GM19035 (cell line): ENCODE measurements around the gene ANGPTL2.

Experiments used
- ATAC-seq: cut with Tn5 transposase; IDR thresholded peaks from one replicate; pipeline ENCODE4 v1.9.1; 2021; ENCODE audit not compliant: unreplicated experiment

The ANGPTL2 gene

DNA sequence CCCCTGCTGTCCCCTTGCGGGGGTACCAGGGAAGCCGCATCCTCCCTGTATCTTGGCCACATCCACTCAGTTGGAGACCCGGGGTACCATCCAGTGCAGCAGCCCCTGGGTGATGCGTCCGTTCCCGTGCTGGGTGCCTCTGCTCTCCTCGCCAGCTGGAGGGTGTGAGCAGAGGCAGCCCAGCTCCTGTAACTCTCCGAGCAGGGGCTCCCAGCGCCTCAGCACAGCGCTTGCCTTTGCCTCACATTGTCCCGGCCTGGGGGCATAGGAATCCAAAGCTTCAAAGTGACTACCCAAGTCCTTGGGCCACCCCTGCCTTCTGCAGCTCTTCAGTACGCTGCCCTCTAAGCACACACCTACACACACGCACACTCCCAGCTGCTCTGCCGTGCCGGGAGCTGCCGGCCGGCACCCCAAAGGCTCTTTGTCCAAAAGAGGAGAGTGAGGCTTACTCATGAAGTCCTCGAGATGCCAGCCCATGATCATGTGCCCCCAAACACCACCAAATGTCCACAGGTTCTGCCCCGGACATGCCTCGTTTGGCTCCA is 733 bp downstream of the ANGPTL2 start:
- no peak for ATAC-seq

DNA sequence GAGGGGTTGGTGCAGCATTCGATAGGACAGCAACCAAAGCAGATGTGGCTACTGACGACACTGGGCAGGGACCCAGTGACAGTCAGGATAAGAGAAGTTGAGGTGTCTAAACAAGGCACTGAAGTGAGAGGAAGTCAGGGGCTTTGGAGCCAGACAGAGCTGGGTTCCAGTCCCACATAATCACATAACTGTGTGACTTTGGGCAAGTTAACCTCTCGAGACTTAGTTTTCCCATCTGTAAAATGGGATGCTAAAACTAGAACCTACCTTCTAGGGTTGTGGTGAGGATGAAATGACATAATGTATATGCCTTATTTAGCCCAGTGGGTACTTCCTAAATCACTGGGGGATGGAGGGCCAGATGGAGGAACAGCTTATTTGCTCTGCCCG is 3.1 kb downstream of the ANGPTL2 start:
- no peak for ATAC-seq

DNA sequence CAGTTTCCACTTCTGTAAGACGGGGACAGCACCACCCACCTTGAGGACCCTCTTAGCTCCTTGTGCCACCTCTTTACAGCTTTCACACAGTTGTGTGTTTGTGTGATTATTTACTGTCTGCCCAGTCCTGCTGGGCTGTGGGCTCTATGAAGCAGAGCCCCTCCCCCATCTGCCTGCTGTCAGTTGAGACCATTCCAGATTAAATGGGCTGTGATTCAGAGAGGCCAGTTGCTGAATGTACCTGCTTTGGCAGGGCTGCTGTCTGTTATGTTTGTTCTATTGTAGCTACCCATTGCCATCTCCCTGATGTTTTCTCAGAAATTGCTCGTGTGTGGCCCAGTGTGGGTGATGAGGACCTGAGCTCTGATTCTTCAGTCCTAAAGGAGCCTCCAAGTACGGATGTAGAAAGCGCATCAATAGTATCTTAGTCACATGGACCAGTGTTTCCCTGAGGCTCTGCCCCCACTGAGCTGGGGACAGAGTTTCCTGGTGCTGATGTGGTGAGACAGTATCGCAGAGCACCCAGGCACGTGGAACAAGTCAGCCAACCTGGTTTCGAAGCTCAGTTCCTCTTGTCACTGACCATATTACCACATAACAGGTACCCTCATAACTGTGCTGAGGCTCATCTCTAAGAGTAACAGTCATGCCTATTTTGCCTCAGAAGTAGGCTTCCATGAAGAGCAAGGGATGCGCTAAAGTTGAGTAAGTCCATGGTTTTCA is 3.7 kb downstream of the ANGPTL2 start:
- no peak for ATAC-seq

DNA sequence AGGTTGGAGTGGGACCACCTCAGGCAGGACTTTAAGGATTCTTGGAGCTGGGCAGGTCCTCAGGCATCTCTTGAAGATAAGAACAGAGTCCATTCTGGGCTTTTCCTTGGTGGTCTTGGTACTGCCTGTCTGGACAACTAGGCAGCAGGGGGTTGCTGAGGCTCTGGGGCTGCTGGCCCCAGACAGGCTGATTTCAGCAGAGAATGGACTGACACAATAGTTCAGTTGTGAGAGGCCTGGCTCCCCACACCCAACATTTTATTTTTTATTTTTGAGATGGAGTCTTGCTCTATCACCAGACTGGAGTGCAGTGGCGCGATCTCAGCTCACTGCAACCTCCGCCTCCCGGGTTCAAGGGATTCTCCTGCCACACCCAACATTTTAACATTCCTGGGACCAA is 4.6 kb downstream of the ANGPTL2 start:
- ATAC-seq, result no peak

DNA sequence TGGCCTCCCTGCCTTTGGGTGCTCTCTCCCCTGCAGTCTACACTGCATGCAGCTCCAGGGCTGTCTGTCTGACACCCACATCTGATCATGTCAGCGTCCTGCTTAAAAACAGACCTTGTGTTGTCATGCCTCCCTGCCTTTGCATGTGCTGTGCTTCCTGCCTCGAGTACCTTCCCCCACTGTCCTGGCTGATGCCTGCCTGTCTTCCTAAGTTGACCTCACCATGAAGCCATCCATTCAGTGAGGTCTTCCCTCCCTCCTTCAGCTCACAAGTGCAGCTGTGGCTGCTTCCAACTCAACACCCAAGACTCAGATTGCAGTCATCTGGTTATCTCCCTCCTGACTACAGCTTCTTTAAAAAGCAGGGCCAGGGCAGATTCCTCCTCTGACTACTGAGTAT is 5.5 kb downstream of the ANGPTL2 start:
- no peak for ATAC-seq

DNA sequence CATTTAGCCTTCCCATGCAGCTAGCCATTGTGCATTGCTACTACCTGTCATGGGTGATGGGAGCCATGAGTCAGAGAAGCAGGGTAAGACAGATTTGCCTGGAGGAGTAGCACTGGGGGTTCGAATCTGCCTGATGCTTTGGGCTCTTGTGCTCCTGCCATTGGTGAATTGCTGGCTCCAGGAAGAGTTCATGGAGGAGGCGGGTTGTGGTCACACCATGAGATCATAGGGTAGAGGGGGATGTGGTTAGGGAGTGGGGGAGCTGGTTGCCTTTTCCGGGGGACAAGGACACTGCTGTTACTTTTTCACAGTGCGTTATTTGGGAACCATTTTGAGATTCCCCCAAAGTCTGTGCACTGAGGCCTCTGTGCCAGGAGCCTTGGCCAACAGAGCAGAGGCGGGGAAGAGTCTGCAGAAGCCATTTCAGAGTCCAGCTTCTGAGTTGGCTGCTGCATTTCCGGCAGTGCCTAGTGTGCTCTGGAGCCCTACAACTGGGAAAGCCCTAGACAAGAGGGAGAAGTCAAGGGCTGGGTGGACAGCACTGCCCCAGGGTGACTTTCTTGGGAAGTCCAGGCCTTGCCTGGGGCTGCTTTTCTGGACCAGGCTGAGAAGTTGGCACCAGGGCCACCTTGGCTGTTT is 6.2 kb downstream of the ANGPTL2 start:
- ATAC-seq, result no peak

DNA sequence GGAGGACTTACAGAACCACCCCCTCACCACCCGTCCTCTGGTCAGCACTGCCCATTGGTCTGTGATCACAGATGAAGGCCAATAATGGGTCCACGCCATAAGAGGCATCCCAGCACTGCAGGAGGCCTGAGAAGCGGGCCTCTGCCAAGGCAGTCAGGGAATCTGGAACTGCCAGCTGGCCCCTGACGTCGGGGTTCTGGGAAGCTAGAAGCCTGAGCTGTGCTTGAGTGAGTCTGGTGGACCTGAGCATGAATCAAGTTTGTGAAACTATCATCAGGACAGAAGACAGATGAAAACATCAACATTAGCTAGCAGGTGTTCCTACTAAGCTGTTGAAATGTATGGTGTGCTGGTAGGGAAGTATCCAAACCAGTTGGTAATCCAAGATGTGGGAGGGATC is 7.8 kb downstream of the ANGPTL2 start:
- ATAC-seq, result no peak

DNA sequence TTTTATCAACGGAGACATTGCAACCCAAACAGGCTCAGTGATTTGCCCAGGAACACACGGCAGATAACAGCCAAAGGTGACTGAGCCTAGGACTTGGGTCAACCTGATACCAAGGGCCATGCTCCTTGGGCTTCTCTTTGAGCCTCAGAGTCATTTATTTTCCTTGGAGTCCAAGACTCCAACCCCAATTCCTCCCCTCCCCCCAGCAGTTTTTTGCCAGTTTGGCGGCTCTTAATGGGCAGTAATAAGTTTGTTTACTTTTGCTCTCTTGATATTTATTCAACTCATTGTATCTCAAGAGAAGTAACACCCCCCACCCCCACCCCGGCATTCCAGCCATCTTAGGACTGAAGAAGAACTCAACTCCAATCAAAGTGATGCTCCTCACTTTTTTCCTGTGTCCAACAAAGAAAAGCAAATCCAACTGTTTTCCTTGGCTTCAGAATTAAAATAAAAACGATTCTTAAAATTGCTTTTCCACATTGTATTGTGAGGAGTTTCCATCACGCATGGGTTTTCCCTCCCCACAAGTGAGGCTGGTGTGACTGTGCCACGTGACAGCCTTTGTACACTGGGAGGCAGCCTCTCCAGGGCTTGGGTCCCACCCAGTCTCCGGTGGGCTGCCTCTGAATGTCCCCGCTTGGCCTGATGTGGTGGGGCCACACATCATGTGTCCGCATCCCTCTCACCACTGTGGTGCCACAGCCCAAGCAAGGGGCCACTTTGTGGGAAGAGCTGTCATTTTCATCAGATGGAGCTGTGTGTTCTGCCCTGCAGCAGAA is 9.1 kb downstream of the ANGPTL2 start:
- no peak for ATAC-seq

DNA sequence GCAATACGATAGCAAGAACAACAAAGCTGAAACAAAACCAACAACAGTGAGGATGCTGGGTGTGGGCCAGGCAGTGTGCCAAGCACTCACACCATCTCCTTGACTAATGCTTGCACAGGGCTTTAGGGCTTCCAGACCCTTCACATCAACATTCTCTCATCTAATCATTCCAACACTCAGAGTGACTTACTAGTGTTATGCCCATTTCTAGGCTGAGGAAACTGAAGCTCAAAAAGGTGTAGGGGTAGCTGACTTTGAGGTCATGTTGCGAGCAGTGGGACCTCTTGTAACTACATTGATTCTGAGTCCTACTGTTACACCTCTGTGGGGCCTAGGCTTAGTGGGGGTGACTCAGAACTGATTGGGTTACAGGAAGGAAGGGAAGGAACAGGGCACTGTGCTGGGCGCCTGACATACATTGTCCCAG is 9.7 kb downstream of the ANGPTL2 start:
- ATAC-seq, result no peak

DNA sequence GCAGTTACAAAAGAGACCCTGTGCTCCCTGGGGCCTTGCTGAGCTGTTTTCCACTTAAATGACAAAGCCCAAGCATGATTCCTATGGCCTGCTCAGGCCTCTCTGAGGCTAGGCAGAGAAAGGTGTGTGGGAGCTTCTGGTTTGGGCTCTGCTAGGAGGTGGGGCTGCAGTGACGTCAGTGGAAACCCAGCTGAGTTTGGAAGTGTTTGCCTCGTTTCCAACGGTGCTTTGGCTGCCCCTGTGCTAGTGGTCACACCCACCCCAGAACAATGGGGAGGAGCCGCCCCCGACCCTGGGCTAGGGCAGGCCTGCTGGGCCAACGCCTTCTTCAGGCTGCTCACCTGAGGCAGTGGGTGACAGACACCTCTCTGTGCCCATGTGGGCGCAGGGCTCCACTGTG is 10.4 kb downstream of the ANGPTL2 start:
- no peak for ATAC-seq

DNA sequence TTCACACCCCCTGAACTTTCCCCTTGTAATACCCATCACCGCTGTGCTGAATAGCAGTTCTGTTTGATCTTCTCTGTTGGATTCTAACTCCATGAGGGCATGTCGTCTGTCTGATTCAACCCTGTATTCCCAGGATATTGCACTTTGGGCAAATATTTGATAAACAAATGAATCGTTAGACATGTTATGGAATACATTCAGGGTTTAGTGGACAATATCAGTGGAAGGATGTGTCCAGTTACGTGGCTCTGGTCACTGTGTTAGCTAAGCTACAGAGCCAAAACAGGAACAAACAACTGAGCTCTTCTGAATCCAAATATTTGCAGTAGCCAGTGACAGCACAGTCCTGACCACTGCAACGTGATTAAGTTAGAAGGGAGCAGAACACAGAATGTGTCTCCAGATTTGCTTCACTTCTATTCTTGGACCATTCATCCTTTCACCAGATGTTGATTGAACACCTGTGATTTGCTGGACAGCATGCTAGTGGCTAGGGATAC is 13.2 kb downstream of the ANGPTL2 start:
- no peak for ATAC-seq

DNA sequence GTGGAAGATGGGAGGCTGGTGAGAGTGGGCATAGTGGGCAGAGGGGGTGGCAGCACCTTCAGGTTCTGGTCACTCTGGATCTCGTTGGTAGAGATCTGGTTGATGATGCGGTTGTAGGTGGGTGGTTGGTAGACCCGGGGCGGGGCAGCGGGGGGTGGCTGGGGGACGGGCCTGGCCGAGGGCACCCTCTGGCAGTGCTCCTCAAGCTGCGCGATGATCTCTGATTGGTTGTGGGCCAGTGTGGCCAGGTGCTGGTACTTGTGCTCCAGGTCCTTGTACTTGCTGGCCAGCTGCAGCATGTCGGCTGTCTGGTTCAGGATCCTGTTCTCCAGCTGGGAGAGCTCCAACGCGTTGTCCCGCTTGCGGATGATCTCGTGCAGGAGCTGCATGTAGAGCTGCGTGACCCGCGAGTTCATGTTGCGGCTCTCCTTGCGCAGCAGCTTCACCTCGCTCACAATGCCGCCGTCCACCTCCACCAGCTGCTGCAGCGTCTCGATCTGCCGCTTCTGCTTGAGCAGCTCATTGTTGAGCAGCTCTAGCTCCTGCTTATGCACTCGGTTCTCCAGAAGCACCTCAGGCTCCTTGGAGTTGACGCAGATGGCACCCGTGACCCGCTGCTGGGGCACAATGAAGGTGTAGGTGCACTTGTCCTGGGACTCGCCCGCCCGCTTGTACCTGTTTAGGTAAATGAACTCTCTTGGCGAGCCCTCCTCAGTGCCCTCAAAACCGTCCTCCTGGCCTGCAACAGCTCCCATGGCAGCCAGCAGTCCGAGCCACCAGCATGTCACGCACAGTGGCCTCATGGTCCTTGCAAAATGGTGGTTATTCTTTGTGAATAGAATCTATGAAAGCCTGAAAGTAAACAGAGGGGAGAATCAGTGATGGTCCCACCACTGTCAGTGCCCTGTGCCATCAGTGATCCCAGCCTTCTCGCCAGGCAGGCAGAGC is 14.2 kb downstream of the ANGPTL2 start:
- ATAC-seq, result no peak

DNA sequence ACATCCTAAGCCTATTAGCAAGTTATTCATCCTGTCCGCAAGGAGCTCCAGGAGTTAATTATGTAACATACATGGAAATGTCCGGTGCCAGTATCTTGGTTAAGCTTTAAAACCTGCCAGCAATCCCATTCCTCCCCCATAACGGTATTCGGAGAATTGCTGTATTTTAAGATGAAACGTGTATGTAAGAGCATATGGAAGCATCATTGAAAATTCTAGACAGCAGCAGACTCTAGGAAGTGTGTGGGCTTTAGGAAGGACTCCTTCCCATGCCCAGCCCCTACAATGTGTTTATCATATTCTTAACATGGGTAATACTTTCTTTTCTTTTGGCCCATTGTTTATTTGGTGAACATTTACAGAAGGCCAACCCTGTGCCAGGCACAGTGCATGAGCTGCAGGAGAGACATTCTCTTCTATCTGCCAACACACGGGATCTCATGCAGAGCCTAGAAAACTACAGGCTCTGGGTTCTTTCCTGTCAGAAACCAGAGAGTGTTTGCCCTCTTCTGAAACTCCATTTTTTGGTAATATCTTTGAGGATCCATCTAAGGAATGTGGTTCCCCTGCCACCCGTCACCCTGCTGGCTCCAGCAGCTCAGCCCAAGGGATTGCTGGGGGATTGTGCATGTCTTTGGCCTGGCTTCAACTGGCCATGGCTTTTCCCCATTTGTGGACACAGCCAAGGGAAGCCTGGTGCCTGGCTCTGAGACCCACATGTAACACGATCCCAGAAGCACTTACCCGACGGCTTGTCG is 15.1 kb downstream of the ANGPTL2 start:
- ATAC-seq, result no peak

DNA sequence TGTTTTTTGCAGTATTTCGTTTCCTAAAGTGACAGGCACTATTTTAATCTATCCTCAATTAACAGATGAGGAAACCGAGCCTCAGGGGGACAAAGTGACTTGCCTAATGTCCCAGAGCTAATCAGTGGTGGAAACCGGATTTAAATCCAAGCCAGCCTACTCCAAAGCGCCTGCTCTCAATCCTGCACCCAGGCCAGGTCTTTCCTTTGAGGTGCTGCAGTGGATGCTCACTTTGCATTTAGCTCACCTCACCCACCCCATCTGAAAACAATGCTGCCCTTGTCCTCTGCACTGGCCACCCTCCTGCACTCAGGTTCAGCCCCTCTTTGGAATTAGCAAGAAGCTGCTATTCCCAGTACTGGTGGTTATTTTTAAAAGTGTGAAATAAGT is 16.0 kb downstream of the ANGPTL2 start:
- no peak for ATAC-seq

DNA sequence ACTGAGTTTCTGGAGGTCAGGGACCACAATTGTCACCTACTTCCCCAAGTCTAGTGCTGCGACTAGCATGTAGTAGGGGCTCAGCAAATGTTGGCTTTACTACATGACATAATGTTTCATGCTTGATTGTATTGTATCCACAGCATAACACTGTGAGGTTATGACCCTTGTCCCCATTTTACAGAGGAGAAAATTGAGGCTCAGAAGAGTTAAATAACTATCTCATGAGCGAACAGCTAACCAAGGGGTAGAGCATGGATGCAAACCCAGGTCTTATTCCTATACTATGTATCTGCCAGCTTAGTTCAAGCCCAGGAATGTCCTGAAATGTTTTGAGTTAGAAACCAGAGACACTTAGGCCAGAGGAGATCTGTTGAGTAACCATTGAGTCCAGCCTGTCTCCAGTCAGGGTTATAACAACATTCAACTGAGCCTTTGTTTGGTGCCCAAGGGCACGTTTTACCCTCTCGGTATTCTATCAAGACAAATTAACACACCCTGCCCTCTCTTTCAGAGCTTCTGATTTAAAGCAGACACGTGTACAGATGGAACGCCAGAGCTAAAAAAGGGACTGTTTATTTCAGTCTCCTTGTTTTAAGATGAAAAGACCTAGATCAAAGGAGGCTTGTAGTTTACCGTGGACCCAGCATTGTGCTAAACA is 16.5 kb downstream of the ANGPTL2 start:
- ATAC-seq, result no peak

DNA sequence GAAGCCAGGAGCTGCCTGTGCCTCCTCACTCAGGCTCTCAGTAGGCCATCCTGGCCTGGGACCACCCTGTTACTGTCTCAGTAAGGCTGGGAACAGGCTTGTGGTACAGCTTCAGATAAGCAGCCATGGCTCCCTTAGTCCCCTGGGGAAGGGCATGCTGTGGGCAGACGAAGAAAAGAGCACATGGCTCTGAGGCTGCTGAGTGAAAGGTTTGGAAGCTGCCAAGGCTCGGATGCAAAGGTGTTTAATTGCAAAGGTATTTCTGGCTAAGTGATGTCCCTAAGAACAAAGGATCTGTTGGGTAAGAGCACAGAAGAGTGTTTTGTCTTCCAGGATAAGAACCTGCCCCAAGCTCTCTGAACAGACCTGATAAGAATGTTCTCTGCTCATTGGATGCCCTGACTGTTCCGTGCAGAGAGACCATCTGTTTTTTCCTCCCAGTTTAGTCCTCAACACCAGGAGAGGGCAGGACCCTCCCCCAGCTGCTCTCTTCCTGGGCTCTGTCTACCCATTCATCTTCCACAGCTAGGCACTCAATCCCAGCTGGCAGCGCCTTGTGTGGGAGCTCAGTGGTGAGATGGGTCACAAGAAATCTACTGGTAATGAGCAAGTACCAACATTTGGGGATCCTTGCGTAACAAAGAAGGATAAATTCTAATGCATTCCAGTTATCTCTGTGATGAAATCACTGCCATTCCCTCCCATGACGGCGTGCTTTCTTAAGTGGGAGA is 17.7 kb downstream of the ANGPTL2 start:
- ATAC-seq, result no peak

DNA sequence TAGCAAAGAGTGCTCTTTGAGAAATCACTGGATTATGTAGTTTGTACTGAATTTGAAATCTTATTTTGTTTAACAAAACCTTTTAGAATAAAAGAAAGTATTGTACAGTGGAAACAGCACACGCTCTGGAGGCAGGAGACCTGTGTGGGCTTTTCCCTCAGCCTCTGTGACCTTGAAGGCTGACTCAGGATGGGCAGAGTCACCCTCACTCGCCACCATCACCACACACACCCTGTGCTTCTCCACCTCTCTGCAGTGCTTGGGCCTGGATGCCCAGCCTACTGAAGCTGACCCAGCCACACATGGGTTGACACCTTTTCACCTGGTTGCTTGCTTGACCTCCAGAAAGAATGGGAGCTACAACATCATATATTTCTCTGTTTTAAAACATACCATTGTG is 19.6 kb downstream of the ANGPTL2 start:
- no peak for ATAC-seq

DNA sequence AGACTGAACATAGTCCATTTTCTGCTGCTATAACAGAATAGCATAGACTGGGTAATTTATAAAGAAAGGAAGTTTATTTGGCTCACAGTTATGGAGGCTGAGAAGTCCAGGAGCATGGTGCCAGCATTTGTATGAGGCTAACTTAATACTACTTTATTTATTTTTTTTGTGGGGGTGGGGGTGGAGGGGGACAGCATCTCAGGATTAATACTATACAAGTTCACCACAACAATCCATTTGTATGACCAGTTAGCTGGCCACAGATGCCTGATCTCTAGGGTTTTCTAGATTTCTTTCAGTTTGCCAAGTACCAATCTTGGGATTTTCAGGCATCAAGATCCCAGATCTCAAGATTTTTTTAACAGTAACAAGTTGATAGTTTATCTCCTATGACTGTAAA is 20.3 kb downstream of the ANGPTL2 start:
- no peak for ATAC-seq

DNA sequence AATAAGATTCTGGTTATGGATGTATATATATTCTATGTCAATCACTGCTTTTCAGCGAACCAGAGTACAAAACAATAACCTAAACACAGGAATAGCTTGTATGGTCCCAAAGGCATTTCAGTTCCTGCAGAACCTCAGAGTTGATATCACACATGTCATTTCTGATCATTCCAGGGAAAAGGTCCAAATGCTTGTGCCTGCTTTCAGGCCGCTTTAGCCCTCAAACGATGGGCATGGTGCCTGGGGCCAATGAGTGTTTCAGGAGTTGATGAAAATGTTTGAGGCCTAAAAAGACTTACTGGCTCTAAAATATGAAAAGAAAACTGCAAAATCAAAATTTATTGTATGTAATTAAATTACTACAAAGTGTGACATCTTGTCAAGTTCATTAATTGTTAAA is 22.8 kb downstream of the ANGPTL2 start:
- no peak for ATAC-seq
